ENCODE data around the gene NDUFS7.
A peak's percentile ranks its signal among the peaks of the same experiment; 100 is the strongest.
"Not testable (repeated sequence)": the region's sequence is repeated elsewhere in the genome, so short reads cannot be mapped to it uniquely, and the experiment has no call there.

NDUFS7 gene

GRCh38 chr19:1418496-1418775 is 34.7 kb downstream of the NDUFS7 start:
- H3K36me3 ChIP-seq (ENCODE audit: insufficient read depth, insufficient read length, low read length) = peaks cover 84% of the 10 kb centered on the region
- H3K4me1 ChIP-seq (ENCODE audit: insufficient read depth, insufficient read length) = peaks cover 32% of the 10 kb centered on the region
- no peak for DNase-seq (ENCODE audit: low read depth, low spot score)
- no peak overlapping the region for H3K9ac ChIP-seq (ENCODE audit: insufficient read length, low read depth)
- no peaks in the 10 kb centered on the region for H3K27me3 ChIP-seq (ENCODE audit: insufficient read depth, insufficient read length)
- TF ChIP-seq SUZ12 (IDR thresholded peaks at IDR 0.05; ENCODE audit: extremely low read depth, insufficient read depth, insufficient read length) (no peak), YY1 (IDR thresholded peaks at IDR 0.05; ENCODE audit: insufficient read depth, insufficient read length) (no peak), ZNF274 (IDR thresholded peaks at IDR 0.05; ENCODE audit: low read depth, low read length) (no peak)
- no peak overlapping the region for H3K4me3 ChIP-seq (ENCODE audit: insufficient read length, low read depth)
- no peaks in the 10 kb centered on the region for H3K9me3 ChIP-seq (ENCODE audit: insufficient read depth, low read length)

DNA sequence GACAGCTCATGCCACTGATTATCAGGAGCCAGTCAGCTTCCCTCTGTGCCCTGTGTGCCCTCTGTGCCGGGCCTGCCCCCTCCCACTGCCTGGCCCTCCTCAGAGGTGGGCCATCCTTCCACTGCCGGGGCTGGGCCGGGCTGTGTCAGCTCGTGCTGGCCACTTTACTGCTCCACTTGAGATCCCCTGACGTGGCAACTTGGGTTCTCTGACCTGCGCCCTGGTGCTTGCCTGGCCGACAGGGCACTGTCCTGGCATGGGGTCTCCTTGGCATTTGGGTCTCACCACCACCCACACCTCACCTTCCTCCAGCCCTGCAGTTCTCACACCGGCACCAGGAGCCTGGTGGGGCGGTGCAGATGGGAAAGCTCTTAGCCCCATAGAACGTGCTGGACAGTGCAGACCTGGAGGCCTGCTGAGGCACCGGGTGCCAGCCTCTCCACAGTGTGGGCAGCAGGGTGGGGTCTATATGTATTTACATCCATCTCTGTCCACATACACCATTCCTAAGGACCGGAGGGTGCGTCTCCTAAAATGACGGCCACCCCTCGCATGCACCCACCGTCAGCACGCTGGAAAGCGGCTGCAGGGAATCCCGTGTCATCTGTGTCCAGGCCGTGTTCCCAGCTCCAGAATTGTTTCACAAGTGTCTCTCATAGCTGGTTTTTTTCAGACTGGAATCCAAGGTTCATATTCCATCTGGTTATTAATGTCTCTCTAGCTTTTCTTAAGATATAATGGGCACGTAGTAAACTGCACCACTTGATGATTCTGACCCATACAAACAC is 35.4 kb downstream of the NDUFS7 start:
- no peak overlapping the region for H3K9ac ChIP-seq (ENCODE audit: insufficient read length, low read depth)
- H3K4me1 ChIP-seq (ENCODE audit: insufficient read depth, insufficient read length) = peaks cover 39% of the 10 kb centered on the region
- no peak overlapping the region for H3K4me3 ChIP-seq (ENCODE audit: insufficient read length, low read depth)
- TF ChIP-seq ZNF274 (IDR thresholded peaks at IDR 0.05; ENCODE audit: low read depth, low read length) = no peak
- TF ChIP-seq SUZ12 (IDR thresholded peaks at IDR 0.05; ENCODE audit: extremely low read depth, insufficient read depth, insufficient read length) = no peak
- no peak for DNase-seq (ENCODE audit: low read depth, low spot score)
- H3K9me3 ChIP-seq (ENCODE audit: insufficient read depth, low read length) = no peaks in the 10 kb centered on the region
- H3K36me3 ChIP-seq (ENCODE audit: insufficient read depth, insufficient read length, low read length) = peaks cover 85% of the 10 kb centered on the region
- H3K27me3 ChIP-seq (ENCODE audit: insufficient read depth, insufficient read length) = no peaks in the 10 kb centered on the region

DNA sequence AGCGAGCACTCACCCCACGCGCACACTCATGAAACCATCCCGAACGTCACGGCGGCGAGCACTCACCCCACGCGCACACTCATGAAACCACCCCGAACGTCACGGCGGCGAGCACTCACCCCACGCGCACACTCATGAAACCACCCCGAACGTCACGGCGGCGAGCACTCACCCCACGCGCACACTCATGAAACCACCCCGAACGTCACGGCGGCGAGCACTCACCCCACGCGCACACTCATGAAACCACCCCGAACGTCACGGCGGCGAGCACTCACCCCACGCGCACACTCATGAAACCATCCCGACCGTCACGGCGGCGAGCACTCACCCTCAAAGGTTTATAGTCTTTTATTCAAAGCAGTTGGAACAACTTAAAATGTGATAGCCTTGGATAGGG is 36.4 kb downstream of the NDUFS7 start:
- H3K9ac ChIP-seq (ENCODE audit: insufficient read length, low read depth); H3K4me3 ChIP-seq (ENCODE audit: insufficient read length, low read depth); DNase-seq (ENCODE audit: low read depth, low spot score); H3K27me3 ChIP-seq (ENCODE audit: insufficient read depth, insufficient read length); H3K9me3 ChIP-seq (ENCODE audit: insufficient read depth, low read length): not testable (repeated sequence)
- peaks cover 40% of the 10 kb centered on the region for H3K4me1 ChIP-seq (ENCODE audit: insufficient read depth, insufficient read length)
- peaks cover 89% of the 10 kb centered on the region for H3K36me3 ChIP-seq (ENCODE audit: insufficient read depth, insufficient read length, low read length)

GRCh38 chr19:1420590-1420989 is 36.9 kb downstream of the NDUFS7 start:
- H3K4me3 ChIP-seq (ENCODE audit: insufficient read length, low read depth) = no peak overlapping the region
- H3K9ac ChIP-seq (ENCODE audit: insufficient read length, low read depth) = no peak overlapping the region
- peaks cover 43% of the 10 kb centered on the region for H3K4me1 ChIP-seq (ENCODE audit: insufficient read depth, insufficient read length)
- TF ChIP-seq YY1 (IDR thresholded peaks at IDR 0.05; ENCODE audit: insufficient read depth, insufficient read length) (no peak), SUZ12 (IDR thresholded peaks at IDR 0.05; ENCODE audit: extremely low read depth, insufficient read depth, insufficient read length) (no peak), ZNF274 (IDR thresholded peaks at IDR 0.05; ENCODE audit: low read depth, low read length) (no peak)
- DNase-seq (ENCODE audit: low read depth, low spot score) = no peak
- H3K9me3 ChIP-seq (ENCODE audit: insufficient read depth, low read length) = no peaks in the 10 kb centered on the region
- no peaks in the 10 kb centered on the region for H3K27me3 ChIP-seq (ENCODE audit: insufficient read depth, insufficient read length)
- peaks cover 94% of the 10 kb centered on the region for H3K36me3 ChIP-seq (ENCODE audit: insufficient read depth, insufficient read length, low read length)

- Histone ChIP-seq H3K4me1 (ENCODE audit: insufficient read depth, insufficient read length) (peaks cover 41% of the 10 kb centered on the region), H3K27me3 (ENCODE audit: insufficient read depth, insufficient read length) (no peaks in the 10 kb centered on the region), H3K4me3 (ENCODE audit: insufficient read length, low read depth) (no peak overlapping the region), H3K9me3 (ENCODE audit: insufficient read depth, low read length) (no peaks in the 10 kb centered on the region), H3K36me3 (ENCODE audit: insufficient read depth, insufficient read length, low read length) (peaks cover 95% of the 10 kb centered on the region), H3K9ac (ENCODE audit: insufficient read length, low read depth) (no peak overlapping the region)
- DNase-seq (ENCODE audit: low read depth, low spot score) = no peak
- no peak for TF ChIP-seq YY1 (IDR thresholded peaks at IDR 0.05; ENCODE audit: insufficient read depth, insufficient read length)
- no peak for TF ChIP-seq SUZ12 (IDR thresholded peaks at IDR 0.05; ENCODE audit: extremely low read depth, insufficient read depth, insufficient read length)
- no peak for TF ChIP-seq ZNF274 (IDR thresholded peaks at IDR 0.05; ENCODE audit: low read depth, low read length)
These were observed 37.7 kb downstream of the NDUFS7 start for GRCh38 chr19:1421218-1421957.

DNA sequence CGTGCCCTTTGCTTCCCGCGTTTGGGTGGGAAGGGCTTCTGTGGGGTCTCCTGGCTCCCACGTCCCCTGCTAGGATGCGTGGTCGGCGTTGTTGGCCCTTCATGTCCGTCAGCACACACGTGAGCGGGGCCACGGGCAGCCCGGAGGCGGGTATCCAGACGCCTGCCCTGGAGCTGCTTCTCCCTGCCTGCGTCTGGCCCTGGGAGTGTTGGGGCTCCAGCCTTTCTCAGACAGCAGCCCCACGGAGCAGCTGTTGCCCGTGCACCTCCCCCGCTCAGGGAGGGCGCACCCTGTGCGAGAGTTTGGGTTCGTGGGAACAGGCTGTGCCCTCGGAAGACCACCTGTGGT is 38.2 kb downstream of the NDUFS7 start:
- peaks cover 95% of the 10 kb centered on the region for H3K36me3 ChIP-seq (ENCODE audit: insufficient read depth, insufficient read length, low read length)
- peaks cover 38% of the 10 kb centered on the region for H3K4me1 ChIP-seq (ENCODE audit: insufficient read depth, insufficient read length)
- TF ChIP-seq YY1 (IDR thresholded peaks at IDR 0.05; ENCODE audit: insufficient read depth, insufficient read length) = no peak
- TF ChIP-seq SUZ12 (IDR thresholded peaks at IDR 0.05; ENCODE audit: extremely low read depth, insufficient read depth, insufficient read length) = no peak
- no peak for TF ChIP-seq ZNF274 (IDR thresholded peaks at IDR 0.05; ENCODE audit: low read depth, low read length)
- no peaks in the 10 kb centered on the region for H3K9me3 ChIP-seq (ENCODE audit: insufficient read depth, low read length)
- no peak overlapping the region for H3K4me3 ChIP-seq (ENCODE audit: insufficient read length, low read depth)
- no peak for DNase-seq (ENCODE audit: low read depth, low spot score)
- H3K27me3 ChIP-seq (ENCODE audit: insufficient read depth, insufficient read length) = no peaks in the 10 kb centered on the region
- H3K9ac ChIP-seq (ENCODE audit: insufficient read length, low read depth) = peak overlapping the region; percentile 52

- peaks cover 35% of the 10 kb centered on the region for H3K4me1 ChIP-seq (ENCODE audit: insufficient read depth, insufficient read length)
- H3K4me3 ChIP-seq (ENCODE audit: insufficient read length, low read depth) = no peak overlapping the region
- H3K36me3 ChIP-seq (ENCODE audit: insufficient read depth, insufficient read length, low read length) = peaks cover 95% of the 10 kb centered on the region
- H3K9ac ChIP-seq (ENCODE audit: insufficient read length, low read depth) = no peak overlapping the region
- no peaks in the 10 kb centered on the region for H3K27me3 ChIP-seq (ENCODE audit: insufficient read depth, insufficient read length)
- no peak for DNase-seq (ENCODE audit: low read depth, low spot score)
- H3K9me3 ChIP-seq (ENCODE audit: insufficient read depth, low read length) = no peaks in the 10 kb centered on the region
- TF ChIP-seq ZNF274 (IDR thresholded peaks at IDR 0.05; ENCODE audit: low read depth, low read length) = no peak
- no peak for TF ChIP-seq SUZ12 (IDR thresholded peaks at IDR 0.05; ENCODE audit: extremely low read depth, insufficient read depth, insufficient read length)
- no peak for TF ChIP-seq YY1 (IDR thresholded peaks at IDR 0.05; ENCODE audit: insufficient read depth, insufficient read length)
These were observed 38.7 kb downstream of the NDUFS7 start for GRCh38 chr19:1422360-1422759.

Data from NT2/D1 (cell line).